ENCODE data around the gene PLXNA4.
A peak's percentile ranks its signal among the peaks of the same experiment; 100 is the strongest.

PLXNA4 gene

DNA sequence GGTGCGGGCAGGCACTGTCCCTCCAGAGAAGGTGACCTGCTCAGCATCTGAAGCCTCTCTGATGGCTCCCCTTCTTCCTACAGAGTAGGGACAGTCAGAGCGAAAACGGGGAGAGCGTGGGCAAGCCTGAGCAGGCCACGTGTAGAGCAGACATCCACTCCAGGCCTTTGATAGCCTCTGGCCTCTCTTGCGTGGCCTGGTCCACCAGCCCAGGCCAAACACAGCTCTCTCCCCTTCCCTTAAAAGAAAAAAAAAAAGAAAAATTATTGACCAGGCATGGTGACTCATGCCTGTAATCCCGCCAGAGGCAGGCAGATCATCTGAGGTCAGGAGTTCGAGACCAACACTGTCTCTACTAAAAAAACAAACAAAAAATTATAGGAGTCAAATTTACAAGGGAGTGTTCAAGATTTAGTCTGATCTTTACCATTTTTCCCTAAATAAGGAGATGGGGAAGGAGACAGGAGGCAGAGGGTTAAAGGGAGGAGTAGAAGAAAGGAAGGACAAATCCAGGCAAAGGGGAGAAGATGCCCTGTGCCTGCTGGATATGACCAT lies 84.8 kb downstream of the PLXNA4 start:
- peaks cover 23% of the 10 kb centered on the region for H3K4me1 ChIP-seq
- H3K27me3 ChIP-seq, result no peaks in the 10 kb centered on the region
- 0 out of 2 replicates have a peak, but pooled peaks cover 2% of the 10 kb centered on the region for H3K9me3 ChIP-seq
- DNase-seq, result no peak
- no peak overlapping the region for H3K4me3 ChIP-seq (ENCODE audit: low read depth, low read length)
- no peak for TF ChIP-seq CTCF (IDR thresholded peaks at IDR 0.05; ENCODE audit: low read depth, low read length)
- peaks cover 36% of the 10 kb centered on the region for H3K36me3 ChIP-seq

GRCh38 chr7:132490474-132490873 lies 85.8 kb downstream of the PLXNA4 start:
- TF ChIP-seq CTCF (IDR thresholded peaks at IDR 0.05; ENCODE audit: low read depth, low read length), result no peak
- Histone ChIP-seq H3K36me3 (peaks cover 43% of the 10 kb centered on the region), H3K4me1 (peaks cover 28% of the 10 kb centered on the region), H3K4me3 (ENCODE audit: low read depth, low read length) (no peak overlapping the region), H3K9me3 (0 out of 2 replicates have a peak, but pooled peaks cover 2% of the 10 kb centered on the region), H3K27me3 (no peaks in the 10 kb centered on the region)
- DNase-seq, result no peak

GRCh38 chr7:132489776-132490237 lies 86.5 kb downstream of the PLXNA4 start:
- Histone ChIP-seq H3K4me3 (ENCODE audit: low read depth, low read length) (no peak overlapping the region), H3K4me1 (peaks cover 28% of the 10 kb centered on the region), H3K9me3 (0 out of 2 replicates have a peak, but pooled peaks cover 2% of the 10 kb centered on the region), H3K27me3 (no peaks in the 10 kb centered on the region), H3K36me3 (peaks cover 48% of the 10 kb centered on the region)
- TF ChIP-seq CTCF (IDR thresholded peaks at IDR 0.05; ENCODE audit: low read depth, low read length), result no peak
- DNase-seq, result no peak

DNA sequence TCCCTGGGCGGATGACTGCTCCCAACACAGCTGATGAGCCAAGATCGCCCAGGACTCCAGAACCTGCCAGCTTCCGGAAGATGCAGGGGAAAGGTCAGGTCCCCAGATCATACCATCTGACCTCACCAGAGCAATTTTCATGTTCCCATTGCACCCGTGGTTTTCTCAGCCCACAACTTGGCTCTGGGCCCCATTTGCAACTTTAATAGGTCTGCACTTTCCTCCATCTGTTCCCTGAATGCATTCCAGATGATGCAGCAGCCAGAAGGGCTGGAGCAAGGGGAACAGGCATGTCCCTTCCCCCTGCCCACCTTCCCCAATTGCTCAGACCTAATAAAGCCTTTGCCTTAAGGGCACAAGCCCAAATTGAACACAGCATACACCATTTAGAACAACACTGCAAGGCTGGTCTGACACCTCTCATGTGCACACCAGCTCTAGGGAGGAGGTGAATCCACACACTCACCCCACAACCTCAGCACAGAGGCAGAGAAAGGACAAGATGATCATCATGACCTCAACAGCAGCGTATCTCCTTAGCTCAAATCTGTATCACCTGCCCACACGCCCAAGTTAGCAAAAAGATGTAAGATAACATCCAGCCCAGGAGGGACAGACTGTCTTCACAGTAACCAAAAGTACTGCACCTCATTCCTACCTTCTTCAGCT lies 87.5 kb downstream of the PLXNA4 start:
- TF ChIP-seq CTCF (IDR thresholded peaks at IDR 0.05; ENCODE audit: low read depth, low read length), result no peak
- Histone ChIP-seq H3K27me3 (no peaks in the 10 kb centered on the region), H3K4me1 (peaks cover 28% of the 10 kb centered on the region), H3K4me3 (ENCODE audit: low read depth, low read length) (no peak overlapping the region), H3K9me3 (0 out of 2 replicates have a peak, but pooled peaks cover 2% of the 10 kb centered on the region), H3K36me3 (peaks cover 55% of the 10 kb centered on the region)
- DNase-seq, result peak; percentile 54

GRCh38 chr7:132486274-132486610 lies 90.0 kb downstream of the PLXNA4 start:
- Histone ChIP-seq H3K4me1 (peaks cover 16% of the 10 kb centered on the region), H3K27me3 (no peaks in the 10 kb centered on the region), H3K36me3 (peaks cover 58% of the 10 kb centered on the region), H3K4me3 (ENCODE audit: low read depth, low read length) (no peak overlapping the region), H3K9me3 (0 out of 2 replicates have a peak, but pooled peaks cover 2% of the 10 kb centered on the region)
- DNase-seq, result no peak
- TF ChIP-seq CTCF (IDR thresholded peaks at IDR 0.05; ENCODE audit: low read depth, low read length), result no peak
